ENCODE results near the gene MACROD2. TPM values are rescaled to one million over a fixed set of nuclear protein-coding genes. Genes with fewer than 3 reads are reported as not detected.

MACROD2 gene
- total RNA-seq, 2 donors from 2014 or later: 0.94 to 10.4 TPM

DNA sequence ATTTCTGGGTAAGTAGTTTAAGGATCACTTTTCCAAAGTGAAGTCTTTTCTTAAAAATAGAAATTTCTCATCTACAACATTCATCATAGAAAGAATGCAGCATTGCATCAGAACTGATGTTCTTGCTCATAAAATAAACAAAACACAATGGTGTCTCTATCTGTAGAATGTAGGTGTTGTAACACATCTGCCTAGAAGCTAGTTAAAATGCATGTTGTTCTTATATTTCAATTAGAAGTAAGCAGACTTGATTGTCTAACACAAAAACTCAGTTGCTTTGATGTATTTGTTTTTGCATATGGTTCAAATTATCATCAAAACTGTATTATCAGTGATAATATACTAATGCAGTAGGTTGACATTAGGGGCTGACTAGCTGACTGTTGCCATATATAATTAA, 996.8 kb downstream of the MACROD2 start:
- no peaks in the 10 kb centered on the region for H3K27me3 ChIP-seq

DNA sequence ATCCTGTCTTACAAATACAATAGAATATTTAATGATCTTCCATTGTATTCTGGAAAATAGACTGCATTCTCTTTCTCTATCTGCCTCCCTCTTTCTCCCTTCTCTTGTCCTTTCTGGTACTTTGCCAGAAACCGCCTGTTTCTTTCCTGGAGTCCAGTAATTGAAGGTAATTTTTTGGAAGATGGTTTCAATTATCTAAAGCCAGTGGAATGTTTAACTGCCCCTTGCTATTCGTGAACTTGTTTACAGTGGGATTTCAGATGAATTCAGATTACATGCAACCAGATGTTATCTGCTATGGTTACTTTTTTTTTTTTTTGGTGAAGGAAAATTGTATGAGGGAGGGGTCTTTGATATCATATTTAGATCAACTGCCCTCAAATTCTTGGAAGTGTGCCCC, 997.6 kb downstream of the MACROD2 start:
- Histone ChIP-seq H3K4me3 (no peak overlapping the region), H3K36me3 (no peaks in the 10 kb centered on the region), H3K27me3 (no peaks in the 10 kb centered on the region), H3K9me3 (peaks cover 0 to 7% of the 10 kb centered on the region in 2 donors), H3K27ac (no peak overlapping the region), H3K4me1 (no peaks in the 10 kb centered on the region)
- no peak for DNase-seq (ENCODE audit: low spot score)
- no peak for TF ChIP-seq CTCF (IDR thresholded peaks at IDR 0.05)

More for the DNA sequence above, 996.8 kb downstream of the MACROD2 start:
- Histone ChIP-seq H3K36me3 (no peaks in the 10 kb centered on the region), H3K27ac (no peak overlapping the region), H3K4me3 (no peak overlapping the region), H3K9me3 (no peaks in the 10 kb centered on the region), H3K4me1 (no peaks in the 10 kb centered on the region)
- TF ChIP-seq CTCF (IDR thresholded peaks at IDR 0.05): no peak
- DNase-seq (ENCODE audit: low spot score): no peak

GRCh38 chr20:14996883-14997672, 1001.8 kb downstream of the MACROD2 start:
- TF ChIP-seq CTCF (IDR thresholded peaks at IDR 0.05): no peak
- H3K27ac ChIP-seq: no peak overlapping the region
- no peak for DNase-seq (ENCODE audit: low spot score)
- peaks cover 0 to 8% of the 10 kb centered on the region in 2 donors for H3K9me3 ChIP-seq
- H3K4me3 ChIP-seq: no peak overlapping the region
- no peaks in the 10 kb centered on the region for H3K4me1 ChIP-seq
- H3K36me3 ChIP-seq: no peaks in the 10 kb centered on the region
- H3K27me3 ChIP-seq: no peaks in the 10 kb centered on the region

- Histone ChIP-seq H3K4me3 (no peak overlapping the region), H3K27me3 (no peaks in the 10 kb centered on the region), H3K9me3 (peaks cover 0 to 8% of the 10 kb centered on the region in 2 donors), H3K27ac (no peak overlapping the region), H3K36me3 (no peaks in the 10 kb centered on the region), H3K4me1 (no peaks in the 10 kb centered on the region)
- no peak for TF ChIP-seq CTCF (IDR thresholded peaks at IDR 0.05)
- DNase-seq (ENCODE audit: low spot score): no peak
These were observed 1002.5 kb downstream of the MACROD2 start for GRCh38 chr20:14997791-14998190.

GRCh38 chr20:15005300-15005986, 1010.1 kb downstream of the MACROD2 start:
- H3K4me1 ChIP-seq: no peaks in the 10 kb centered on the region
- H3K4me3 ChIP-seq: no peak overlapping the region
- H3K9me3 ChIP-seq: no peaks in the 10 kb centered on the region
- DNase-seq (ENCODE audit: low spot score): no peak
- no peaks in the 10 kb centered on the region for H3K36me3 ChIP-seq
- no peak overlapping the region for H3K27ac ChIP-seq
- TF ChIP-seq CTCF (IDR thresholded peaks at IDR 0.05): no peak
- no peaks in the 10 kb centered on the region for H3K27me3 ChIP-seq

Data from right atrium auricular region (tissue), 2 donors.